CD4-positive, alpha-beta T cell treated with Interleukin-12 subunit alpha and Interleukin-12 subunit beta, for 1 hour (primary cell): ENCODE results near the gene NTPCR.
A peak's percentile ranks its signal among the peaks of the same experiment; 100 is the strongest.

Experiments
- DNase-seq: peaks from one replicate; pipeline ENCODE4 v3.0.0-alpha.2; 2020

Gene NTPCR

DNA sequence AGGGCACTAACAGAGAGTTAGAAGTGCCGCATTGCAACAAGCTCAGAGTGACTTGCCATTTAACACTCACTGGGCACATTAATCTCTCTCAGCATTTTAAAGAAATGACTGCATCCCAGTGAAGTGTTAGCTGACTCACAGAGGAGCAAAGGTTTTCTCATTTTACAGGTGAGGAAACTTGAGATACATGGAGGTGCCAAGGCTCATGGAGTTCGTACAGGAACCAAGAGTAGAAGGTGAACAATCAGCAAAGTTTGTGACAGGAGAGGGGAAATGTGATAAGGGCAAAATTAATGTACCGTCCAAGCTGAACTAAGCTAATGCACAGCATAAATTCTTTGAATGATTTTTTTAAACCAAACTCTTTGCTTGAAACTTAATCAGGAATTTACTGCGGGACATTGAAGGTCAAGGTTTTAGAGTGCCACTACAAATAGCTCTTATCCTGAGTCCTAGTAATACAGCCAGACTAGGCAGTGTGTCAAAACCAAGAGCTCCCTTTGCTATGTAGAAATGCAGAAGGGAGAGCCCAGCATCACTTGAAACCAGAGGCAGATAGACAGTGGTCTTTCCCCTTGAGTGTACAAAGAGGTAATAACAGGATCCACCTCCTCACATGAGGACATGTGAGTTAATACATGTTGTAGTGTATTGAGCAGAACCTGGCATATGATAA lies 22.4 kb upstream of the NTPCR start:
- DNase-seq, result no peak

DNA sequence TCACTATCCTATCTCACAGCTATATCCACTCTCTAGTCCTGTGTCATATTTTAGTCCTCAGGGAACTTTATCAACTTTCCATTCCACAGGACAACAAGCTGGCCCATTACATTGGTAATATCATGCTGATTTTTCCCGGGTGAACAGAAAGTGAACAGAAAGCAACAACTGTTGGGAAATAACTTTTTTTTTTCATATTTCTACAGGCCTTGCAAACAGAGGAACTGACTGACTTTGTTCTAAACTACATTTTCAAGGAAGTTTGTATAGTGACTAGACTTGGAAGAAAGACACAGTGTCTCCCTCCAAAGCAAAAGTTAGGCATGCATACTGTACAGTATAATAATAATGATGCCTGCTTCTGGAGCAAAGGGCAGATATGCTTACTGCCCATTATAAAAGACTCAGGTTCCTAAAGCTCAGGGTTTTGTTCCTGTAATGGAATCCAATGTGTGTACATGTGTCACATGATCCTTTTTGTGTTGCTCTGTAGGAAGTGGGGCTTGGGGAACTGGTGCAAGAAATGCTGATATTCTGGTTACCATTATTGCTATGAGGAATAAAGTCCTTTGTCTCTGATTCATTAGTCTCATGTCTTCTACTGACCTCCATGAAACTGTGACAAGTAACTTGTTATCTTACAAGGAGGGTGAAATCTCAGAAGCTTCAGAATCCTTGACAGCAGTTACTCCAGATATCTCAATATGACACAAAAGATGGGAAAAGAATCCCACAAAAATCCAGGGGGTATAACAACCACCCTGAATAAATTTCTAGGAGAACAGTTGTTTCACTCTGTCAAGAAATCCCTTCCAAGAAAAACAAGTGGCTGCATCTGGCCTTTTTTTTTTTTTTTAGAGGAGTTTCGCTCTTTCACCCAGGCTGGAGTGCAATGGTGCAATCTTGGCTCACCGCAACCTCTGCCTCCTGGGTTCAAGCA lies 17.7 kb upstream of the NTPCR start:
- no peak for DNase-seq

DNA sequence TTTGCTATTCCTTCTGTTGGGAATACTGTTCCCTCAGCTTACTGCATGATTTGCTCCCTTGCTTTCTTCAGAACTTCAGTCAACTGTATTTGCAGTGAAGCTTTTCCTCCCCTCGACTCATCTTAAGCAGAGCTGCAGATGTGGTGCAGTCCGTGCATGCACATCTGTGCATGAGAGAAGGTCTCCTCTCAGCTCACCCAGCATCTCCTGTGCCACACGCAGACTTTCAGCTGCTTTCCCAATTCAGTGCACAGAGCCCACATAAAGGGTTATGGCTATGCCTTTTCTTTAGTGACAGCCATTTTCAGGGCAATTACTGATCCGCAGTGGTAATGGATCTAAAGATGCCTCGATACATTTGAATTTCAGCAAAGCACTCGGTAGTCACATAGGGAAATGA lies 13.5 kb upstream of the NTPCR start:
- DNase-seq, result no peak

DNA sequence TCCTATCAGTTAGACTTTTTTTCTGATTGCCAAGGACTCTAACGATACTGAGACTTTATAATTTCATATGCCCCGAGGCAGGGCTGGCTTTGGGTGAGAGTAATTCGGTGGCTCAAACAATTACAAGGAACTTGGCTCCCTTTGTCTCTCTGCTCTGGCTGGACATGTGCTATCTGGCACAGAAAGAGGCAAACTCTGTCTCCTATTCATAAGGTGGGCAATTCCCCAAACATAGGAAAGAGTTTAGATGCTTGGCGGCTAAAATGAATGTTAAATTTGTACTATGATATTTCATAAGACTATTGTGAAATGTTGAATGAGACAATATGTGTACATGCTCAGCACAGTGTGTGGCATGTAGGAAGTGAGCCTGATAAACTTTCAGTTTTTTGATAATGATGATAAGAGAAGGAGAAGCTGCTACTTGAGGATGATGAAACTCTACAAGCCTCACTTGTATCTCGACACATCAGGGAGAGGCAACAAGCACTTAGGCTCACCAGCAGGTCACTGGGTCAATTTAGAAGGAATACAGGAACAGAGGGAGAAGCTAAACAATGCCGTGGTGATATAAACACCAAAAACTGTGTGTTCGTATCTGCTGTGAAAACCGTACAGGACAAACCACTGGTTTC lies 12.6 kb upstream of the NTPCR start:
- no peak for DNase-seq

DNA sequence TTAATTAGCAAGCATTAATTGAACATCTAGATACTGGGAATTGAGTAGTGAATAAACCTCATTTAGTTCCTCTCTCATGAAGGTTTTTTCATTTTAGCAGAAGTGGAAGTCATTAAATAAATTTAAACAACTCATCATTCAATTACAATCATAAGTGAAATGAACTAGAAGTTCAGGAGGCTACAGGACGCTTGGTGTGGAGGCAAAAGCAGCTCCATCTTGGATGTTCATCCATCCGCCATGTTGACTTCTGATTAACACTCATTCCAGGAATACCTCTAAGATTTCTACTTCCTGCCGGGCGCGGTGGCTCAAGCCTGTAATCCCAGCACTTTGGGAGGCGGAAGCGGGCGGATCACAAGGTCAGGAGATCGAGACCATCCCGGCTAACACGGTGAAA lies 11.5 kb upstream of the NTPCR start:
- no peak for DNase-seq

DNA sequence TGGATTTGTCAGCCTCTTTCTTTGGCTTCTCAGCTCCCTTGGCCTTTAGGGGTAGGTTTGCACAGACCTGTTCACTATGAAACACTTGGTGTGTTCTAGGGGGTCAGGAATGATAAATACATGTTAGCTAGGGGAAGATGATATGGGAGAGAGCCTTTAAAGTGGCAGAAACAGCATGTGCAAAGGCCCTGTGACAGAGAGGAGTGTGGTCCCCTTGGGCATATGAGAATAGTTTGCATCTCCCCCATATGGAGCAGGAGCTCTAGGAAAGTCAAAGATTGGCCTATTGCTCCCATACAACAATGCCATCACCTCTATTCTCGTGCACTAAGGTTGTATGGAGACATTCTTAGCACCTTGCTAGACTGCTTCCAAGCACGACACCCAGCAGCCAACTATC lies 10.7 kb upstream of the NTPCR start:
- no peak for DNase-seq

DNA sequence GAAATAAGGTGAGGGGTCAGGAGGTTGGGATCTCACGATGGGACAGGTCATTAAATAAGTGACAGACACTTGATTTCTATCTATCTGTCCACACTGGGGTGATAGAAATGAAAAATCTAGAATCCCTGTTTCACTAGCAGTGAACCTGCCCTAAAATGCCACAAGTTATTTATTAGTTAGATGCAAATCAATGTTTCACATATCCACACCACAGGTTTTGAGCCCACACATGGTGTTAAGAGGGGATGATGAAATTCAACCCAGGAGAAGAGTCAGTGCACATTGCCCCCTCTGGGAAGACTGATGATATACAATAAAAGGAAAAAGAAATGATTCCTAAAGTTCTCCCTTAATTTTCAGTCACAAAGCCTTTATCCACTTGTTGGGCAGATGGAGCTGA lies 10.1 kb upstream of the NTPCR start:
- DNase-seq, result no peak

DNA sequence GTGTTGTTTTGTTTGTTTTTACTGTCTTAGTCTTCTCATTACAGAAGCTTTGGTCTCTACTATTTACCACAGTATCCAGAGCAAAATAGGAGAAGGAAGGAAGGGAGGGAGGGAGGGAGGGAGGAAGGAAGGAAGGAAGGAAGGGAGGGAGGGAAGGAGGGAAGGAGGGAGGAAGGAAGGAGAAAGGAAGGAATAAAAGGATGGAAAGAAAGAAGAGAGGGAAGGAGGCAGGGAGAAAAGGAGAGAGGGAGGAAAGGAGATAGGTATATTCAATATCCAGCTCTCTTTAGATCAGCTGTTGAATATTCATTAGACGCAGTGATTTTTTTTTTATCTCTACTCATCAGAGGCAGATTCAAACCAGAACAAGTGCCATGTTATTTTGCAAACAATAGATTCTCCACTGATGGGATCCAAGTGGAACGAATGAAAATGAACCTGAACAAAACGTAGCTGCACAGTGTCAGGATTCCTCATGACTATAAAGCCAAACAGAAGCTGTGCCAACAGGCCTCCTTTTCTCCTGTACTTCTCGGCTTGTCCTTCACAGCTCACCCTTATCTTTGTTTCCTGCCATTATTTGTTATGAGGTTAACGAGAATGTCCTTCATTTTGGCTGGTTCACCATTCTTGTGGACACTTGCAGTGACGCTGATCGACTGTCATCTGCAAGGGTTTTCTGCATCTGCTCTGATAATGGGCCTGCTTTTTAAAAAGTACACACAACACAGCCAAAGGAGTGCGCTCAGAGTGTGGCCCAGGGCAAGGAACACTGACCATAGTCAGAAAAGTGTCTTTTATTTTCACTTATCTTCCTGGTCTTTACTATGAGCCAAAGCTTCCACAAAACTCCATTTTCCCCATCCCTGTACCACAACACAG lies 7.8 kb upstream of the NTPCR start:
- DNase-seq, result no peak

DNA sequence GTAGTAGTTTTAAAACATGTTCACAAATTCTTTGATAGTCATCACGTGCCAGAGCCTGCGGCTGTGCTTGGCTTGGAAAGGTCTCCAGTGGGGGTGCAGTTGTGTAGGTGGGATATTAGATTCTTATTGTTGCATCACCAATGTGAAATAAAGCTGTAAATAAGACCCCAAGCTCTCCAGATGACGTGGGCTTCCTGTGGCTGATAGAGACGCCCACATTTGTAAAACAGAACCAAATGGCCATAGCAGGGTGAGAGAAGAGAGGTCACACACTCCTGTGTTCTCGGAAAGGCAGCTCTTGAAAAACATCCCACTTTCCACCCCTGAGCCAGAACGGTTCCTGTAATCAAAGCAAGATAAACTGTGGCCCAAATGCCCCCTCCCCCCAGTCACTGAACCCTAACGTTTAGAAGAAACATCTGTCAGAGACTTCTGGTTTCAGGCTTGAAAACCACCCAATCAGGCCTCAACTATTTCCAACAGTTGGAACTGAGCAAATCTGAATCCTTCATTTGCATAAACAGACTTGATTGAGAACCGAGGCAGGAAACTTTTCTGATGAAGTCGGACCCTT lies 6.6 kb upstream of the NTPCR start:
- DNase-seq, result no peak

DNA sequence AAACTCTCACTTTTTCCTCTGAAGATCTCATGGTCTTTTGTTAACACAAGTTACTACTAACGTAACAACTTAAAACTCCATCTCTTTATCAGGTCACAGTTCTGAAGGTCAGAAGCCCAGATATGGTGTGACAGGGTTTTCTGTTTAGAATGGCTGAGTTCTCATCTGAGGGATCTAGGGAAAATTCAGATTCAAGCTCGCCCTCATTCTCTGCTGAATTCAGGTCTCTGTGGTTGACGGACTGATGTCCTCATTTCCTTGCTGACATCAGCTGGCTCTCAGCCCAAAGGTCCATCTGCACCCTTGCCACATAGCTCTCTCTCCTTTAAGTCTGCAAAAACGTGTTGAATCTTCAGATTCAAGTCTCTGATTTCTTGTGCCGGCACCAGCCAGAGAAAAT lies 6.1 kb upstream of the NTPCR start:
- DNase-seq, result no peak

DNA sequence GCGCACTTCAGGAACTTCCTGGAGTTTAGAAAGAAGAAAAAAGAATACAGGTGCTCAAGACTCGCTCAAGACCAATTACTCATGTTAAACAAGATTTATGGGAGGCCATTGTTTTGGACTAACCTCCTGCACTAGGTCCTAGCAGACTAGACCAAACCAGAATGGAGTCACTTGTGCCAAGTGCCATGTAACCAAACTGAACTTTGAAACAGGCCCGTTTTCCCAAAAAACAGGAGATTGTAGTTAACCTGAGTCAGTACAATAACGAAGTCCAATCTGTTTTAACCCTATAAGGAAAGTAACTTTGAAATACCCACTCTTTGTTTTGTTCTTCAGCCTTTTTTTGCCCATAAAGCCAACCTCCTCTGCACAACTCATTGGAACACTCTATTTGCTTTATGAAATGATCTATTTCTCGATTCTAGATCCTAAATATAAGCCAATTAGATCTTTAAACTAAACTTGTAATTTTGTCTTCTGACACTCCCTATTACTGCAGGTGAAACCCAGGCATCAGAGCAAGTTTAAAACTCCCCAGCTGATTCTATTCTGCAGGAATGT lies 695 bp upstream of the NTPCR start:
- DNase-seq, result no peak

DNA sequence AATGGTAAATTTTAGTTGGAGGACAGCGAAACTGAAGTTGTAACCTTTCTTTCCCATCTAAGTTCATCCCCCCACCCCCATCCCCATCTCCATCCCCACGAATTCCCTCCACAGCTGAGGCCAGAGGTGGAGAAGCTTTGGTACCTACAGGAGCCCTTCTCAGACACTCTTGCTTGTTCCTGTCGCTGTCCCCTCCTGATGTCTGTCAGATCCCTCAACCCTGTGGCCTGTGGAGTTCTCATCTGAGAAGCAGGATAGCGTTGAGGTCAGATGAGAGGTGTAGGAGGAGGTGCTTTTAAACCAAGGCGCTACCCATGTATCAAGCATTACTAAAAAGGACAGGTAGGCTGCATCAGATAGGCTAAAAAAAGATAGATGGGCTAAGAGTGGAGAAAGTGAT lies 769 bp downstream of the NTPCR start:
- DNase-seq, result peak; percentile 15

DNA sequence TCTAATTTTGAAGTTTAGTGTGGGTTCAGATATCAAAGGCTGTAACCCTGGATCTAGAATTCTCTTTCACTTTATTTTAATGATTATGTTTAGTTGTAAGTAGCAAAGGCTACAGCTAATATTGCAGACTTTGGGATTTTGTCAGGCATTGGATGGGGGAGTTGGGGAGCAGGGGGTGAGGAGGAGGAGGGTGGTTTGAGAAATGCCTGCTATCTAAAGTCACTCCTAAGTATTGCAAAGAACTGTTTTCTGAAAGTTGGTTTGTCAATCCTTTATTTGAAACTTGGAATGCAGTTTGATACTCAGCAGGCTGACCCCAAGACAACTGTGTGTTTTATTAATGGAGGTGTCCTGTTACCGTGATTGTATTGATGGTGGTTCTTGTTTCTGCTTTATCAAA lies 1.2 kb downstream of the NTPCR start:
- no peak for DNase-seq

DNA sequence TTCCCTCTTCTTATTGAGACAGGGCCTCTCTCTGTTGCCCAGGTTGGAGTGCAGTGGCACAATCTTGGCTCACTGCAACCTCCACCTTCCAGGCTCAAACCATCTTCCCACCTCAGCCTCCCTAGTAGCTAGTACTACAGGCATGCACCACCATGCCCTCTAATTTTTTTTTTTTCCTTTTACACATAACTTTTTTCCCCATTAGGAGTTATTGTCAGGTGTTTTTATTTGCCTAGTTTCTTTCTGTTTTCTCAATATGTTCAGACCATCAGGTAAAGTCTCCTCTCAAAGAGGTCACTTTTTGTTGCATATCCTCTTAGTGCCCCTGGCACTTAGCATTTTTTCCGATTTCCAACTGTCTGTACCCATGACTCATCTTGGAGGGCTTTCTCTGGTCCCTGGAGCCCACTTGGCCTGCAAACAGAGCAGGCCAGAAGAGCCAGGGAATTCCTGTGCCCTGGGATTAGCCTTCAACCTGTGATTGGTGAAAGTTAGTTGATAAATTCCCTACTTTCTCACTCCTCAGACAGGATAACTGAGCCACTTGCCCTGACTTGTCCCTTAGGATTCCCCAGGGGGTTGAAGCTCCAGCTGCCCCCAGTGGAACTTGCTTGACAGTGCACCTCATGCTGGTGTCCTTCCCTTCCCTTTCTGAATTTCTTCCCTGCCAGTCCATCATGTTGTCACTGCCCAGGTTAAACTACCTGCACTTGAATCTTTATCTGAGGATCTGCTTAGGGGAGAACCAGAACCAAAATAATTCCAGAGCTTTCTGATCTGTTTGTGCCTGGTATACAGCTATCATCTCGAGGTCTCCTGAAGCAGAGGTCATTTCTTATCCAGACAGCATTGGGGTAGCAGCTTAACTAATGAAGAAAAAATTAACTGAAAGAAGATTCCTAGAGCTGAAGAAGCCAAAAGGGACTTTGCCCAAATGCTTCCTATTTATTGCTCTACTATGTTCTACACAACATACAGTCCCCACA lies 2.4 kb downstream of the NTPCR start:
- peak; percentile 24 for DNase-seq

DNA sequence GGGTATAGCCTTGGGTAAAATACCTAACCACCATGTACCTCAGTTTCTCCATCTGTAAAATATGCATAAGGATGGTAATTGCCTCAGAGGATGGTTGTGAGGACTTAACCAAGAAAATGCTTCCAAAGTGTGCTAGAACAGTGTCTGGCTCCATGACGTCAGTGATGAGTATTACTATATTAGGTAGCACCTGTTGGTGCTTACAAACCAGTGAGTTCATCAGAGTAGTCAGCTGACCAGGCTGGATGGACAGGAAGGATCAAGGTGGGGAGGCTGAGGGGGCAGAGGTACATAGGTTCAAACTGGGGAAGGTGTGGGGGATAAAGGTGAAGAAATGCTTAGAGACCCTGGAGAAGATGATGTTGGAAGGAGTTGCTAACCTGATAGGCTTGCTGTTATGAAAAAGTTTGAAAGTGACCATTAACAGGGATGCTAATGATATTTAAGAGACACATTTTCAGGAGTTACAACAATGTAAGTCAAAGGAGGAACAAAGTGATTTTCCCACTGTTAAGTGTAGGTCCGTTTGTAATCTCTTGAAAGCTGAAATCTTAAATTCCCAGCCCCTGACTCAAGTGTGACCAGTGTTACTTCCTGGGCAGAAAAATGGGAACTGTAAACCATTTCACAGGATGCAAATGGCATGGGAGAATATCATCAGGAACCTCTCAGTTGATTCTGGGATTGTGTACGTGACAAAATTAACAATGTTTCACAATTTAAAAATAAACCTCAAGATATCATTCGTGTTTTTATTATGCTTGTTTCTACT lies 4.4 kb downstream of the NTPCR start:
- no peak for DNase-seq

DNA sequence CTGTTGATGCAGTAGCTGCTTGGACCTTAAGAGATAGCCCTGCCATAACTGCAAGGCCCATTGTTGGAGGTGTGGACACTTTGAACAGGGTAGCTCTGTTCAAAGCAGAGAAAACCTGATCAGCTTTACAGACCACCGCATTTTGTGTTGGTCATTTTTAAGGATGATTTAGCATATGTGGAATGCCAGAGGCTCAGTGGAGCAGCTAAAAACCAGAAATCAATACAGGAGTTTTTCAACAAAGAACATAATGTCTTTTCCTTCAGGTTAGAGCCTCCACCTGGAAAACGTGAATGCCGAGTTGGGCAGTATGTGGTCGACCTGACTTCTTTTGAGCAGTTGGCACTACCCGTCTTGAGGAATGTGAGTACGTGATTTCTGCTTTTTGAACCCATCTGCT lies 5.7 kb downstream of the NTPCR start:
- no peak for DNase-seq

DNA sequence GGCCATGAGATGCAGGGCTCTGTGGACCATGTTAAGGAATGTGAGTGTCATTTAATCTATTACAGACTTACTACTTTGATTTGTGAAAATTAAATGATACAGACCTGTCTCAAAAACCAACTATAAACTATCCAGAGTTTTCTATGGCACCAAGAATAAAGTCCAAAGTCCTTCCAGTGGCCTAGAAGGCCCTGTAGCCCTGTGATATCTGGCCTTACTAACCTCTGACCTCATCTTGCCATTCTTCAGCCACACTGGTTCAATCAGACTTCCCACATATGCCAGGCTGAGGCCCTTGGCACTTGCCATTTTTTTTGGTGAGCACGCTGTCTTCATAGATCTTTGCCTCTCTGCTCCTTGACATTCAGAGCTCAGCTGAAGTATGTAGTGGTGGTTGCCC lies 7.7 kb downstream of the NTPCR start:
- DNase-seq, result no peak

DNA sequence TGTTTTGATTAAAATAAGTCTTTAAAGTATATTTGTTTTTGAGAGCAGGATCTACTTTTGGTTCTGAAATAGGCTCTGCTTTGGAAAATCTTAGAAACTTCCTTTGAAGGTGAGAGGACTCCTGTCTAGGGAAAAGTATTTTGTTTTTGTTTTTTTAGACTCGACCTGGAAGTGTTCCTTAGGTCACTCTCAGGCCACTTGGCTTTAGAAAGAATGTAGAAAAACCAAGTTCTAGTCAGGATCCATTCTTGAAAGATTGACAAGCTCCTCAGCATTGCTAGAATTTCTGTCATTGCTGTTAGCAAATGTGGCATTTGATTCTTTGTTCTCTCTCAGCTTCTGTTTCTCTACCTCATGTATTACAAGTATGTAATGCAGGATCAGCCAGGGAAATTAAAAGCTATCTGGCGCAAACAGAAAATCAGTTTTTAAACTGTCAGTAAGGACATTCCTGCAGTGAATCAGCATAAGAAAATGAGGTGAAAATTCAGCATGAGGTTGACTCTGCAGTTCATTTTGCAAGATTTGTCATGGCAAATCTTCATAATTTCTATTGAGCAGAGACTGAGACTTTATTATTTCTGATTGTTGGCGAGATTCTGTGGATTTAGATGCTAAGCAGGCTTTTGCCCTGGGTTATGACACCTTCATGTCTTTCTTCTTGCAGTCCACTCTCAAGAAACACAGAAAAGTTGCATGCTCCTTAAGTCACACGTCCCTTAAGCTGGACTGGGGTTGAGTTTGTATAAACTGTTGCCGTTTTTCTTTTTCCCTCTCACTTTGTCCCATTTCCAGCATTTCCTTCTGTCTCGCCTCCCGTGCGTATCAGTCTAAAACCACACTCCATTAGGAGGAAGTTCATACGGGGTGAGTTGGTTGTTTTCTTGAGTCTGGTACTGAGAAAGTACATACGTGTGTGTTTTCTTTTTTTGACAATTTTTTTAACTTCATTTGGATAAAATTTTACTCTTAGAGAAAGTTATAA lies 12.6 kb downstream of the NTPCR start:
- DNase-seq, result no peak

DNA sequence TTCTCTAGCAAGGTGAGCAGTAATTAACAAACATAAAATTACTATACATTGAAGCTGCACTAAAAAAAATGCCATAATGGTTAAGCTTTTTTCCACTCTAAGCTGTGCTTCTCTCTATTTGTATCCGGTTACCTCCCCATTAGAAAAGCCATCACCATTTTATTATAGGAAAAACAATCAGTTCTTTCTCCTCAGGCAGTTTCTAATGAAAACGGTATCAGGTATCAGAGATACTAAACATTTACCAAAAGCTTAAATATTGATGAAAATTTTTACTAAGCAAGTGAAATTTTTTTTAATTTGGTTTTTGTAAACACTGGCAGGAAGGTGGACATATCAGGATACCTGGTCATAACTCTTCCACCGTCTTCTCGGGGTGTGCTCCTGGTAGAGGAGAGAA lies 14.2 kb downstream of the NTPCR start:
- no peak for DNase-seq
